ENCODE measurements around the gene OR1S1.
"Not testable (repeated sequence)": the region's sequence is repeated elsewhere in the genome, so short reads cannot be mapped to it uniquely, and the experiment has no call there.

Gene OR1S1

DNA sequence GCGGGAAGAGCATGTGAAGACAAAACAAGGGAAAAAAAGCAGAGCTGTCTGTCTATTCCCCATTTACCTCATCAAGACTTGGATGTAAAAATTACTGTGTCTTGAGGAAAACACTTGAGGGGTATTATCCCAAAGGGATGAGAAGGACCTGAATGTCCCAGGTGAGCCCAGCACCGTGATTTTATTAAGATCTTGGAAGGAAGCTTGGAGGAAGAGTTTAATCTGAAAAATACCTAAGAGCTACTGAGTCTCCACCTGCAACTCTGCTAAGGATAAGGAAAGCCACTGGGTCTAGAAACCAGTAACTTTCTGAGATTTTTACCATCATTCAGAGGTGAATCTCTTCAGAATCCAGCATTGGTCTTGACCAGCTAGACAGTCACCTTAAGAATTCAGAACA is at the start of gene OR1S1:
TSS of gene OR1S1 (plus strand) at position 301 of the 400 bp plus-strand sequence.
- DNase-seq (ENCODE audit: low read depth in 2 of 2): not testable (repeated sequence)

GRCh38 chr11:58164389-58164788 is 48.1 kb upstream of the OR1S1 start:
- no peak for DNase-seq (ENCODE audit: low read depth in 2 of 2)

GRCh38 chr11:58164990-58165389 is 47.5 kb upstream of the OR1S1 start:
- DNase-seq (ENCODE audit: low read depth in 2 of 2): no peak

DNA sequence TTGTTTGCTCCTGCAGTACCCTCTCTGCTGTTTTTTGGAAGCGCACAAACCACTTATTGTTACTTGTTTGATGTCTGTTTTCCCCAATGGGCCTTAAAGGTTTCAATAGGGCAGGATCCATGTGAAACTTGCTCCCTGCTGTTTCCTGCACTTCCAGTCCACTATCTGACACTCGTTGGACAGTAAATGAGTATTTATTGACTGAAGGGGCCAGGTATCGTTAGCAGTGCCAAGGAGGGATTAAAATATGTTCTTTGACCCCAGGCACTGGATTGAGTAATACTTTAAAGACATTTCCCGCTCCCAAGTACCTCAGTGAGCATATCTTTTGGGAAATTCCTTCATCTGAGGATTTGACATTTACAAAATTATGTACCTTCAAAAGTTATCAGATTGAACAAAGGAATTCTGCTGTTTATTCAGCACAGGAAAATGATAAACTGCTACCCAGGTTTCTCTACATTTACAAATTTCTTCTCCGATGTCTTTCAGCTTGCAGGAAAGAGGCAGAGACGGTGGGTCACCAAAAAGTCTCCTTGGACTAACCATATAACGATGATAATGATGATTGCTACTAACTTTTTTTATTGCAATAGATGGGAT is 46.9 kb upstream of the OR1S1 start:
- no peak for DNase-seq (ENCODE audit: low read depth in 2 of 2)

GRCh38 chr11:58177409-58178054 is 35.0 kb upstream of the OR1S1 start:
- no peak for DNase-seq (ENCODE audit: low read depth in 2 of 2)

- DNase-seq (ENCODE audit: low read depth in 2 of 2): no peak
Measured at GRCh38 chr11:58178444-58178843, 34.1 kb upstream of the OR1S1 start.

DNA sequence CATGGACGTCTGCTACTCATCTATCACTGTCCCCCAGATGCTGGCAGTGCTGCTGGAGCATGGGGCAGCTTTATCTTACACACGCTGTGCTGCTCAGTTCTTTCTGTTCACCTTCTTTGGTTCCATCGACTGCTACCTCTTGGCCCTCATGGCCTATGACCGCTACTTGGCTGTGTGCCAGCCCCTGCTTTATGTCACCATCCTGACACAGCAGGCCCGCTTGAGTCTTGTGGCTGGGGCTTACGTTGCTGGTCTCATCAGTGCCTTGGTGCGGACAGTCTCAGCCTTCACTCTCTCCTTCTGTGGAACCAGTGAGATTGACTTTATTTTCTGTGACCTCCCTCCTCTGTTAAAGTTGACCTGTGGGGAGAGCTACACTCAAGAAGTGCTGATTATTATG is 32.9 kb upstream of the OR1S1 start:
- DNase-seq (ENCODE audit: low read depth in 2 of 2): no peak

DNA sequence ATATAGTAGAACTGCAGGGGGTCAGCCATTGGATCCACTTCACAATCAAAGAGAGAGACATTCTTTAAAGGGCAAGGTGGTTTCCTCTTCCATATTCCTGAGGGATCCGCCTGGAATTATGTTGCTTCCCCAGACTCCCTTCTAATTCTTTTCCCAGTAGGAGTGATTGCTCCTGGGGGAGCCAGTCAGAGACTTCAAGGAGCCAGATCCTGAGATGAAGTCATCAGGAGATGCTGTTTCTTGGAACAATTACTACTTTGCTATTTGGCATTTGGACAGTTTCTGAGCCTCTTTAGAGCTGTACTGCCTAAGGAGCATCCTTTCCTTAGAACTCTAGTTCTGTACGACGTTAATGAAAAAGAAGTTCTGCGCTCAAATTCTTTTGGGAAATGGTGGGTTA is 25.6 kb upstream of the OR1S1 start:
- no peak for DNase-seq (ENCODE audit: low read depth in 2 of 2)

DNA sequence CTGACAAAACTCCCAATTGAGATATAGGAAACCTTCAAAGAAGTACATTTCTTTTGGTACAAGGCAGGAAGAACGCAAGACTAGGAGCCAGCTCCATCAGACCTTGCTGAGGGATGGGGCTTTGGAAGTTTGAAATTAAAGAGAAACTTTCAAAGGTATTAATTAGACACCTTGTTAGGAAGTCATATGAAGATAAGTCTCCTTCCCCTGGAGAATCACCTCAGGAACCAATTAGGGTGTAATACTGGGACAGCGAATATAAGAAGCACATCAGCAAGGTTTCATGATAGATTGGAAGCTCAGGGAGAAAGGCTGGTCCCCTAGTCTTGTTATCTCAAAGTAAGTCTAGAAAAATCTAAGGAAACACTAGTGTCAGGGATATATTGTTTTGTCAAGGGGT is 23.8 kb upstream of the OR1S1 start, which contains the start of gene OR9Q2:
TSS of gene OR9Q2 (plus strand) at position 301 of the 400 bp plus-strand sequence. CDS start 1,421 bp downstream, outside the sequence.
- no peak for DNase-seq (ENCODE audit: low read depth in 2 of 2)

DNA sequence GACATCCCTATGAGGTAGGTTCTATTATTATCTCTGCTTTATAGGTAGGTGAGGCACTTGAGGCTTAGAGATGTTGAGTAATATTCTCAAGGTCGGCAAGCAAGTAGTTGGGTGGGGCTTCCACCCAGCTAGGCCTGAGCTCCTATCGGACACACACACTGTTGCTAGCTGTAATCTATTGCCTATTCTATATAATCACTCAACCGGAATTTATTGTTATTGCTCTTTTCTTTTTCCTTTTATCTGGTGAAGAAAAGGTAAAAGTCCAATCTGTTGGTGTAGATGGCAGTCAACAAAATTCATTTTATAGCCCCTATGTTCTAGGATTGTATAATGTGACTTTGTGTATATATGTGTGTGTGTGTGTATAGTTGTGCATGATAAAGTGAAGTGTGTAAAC is 20.3 kb upstream of the OR1S1 start:
- no peak for DNase-seq (ENCODE audit: low read depth in 2 of 2)

DNA sequence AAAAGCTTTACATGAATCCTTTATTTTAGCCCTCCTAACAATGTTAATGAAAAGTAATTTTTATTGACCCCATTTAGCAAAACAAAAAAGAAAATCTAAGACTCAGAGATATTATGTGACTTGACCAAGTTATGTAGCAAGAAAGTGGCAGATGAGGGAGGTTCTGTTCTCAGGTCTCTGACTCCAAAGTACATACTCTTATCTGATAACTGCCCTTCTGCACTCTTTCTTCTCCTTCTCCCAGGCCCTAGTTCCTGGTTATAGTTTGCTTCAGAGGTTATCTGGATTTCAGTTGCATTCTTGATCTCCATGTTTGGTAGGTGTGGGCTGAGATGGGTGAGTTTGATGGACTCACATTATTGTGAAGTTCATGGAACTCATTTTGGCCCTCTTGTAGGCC is 19.1 kb upstream of the OR1S1 start:
- no peak for DNase-seq (ENCODE audit: low read depth in 2 of 2)

DNA sequence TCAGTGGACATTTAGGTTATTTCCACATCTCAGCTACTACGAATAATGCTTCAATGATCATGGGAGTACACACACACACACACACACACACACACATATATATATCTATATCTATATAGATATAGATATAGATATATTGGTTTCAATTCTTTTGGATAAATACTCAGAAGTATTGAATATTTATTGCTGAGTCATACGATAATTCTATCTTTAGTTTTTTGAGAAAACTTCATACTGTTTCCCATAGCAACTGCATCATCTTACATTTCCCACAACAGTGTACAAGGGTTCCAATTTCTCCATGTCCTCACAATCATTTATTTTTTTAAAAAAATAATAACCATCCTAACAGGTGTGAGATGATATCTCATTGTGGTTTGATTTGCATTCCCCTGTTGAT is 16.6 kb upstream of the OR1S1 start:
- no peak for DNase-seq (ENCODE audit: low read depth in 2 of 2)

DNA sequence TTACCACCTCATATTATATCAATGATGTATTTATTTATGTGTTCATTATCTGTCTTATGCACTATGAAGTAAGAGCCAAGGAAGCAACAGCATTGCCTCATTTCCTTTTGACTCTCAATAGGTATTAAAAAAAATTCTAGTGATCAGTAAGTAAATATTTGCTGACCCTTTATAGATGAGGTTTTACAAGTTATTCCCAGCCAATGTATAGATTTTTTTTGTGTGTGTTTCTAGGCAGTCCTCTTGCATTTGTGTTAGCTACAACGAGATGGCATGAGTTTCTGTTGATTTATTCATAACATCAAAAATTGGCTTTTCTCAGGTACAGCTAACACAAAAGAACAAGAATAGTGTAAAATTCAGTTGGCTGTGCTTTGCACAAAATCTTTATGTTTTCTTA is 13.2 kb upstream of the OR1S1 start:
- DNase-seq (ENCODE audit: low read depth in 2 of 2): no peak

GRCh38 chr11:58204042-58204441 is 8.5 kb upstream of the OR1S1 start, which contains the start of gene OR1S2:
TSS of gene OR1S2 (minus strand) at chr11:58204142. CDS start at chr11:58204142, 0 bp downstream.
- DNase-seq (ENCODE audit: low read depth in 2 of 2): no peak

DNA sequence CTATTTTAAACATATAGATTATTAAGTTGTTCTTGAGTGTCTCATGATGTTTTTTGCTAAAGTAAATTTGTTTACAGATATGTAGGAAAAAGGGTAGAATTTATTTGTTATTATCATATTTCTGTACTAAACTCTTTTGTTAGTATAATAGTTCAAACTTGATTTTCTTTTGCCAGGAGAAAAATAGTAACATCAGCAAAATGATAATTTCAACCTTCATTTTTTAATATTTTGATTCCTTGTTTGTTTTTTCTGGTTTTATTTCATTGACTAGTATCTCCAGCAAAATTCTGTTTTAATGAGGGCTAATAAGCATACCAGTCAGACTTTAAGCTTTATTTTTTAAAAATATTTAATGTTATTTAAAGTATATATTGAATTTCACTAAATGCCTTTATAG is 4.0 kb downstream of the OR1S1 start:
- no peak for DNase-seq (ENCODE audit: low read depth in 2 of 2)

- DNase-seq (ENCODE audit: low read depth in 2 of 2): no peak
Measured at GRCh38 chr11:58222721-58223120, 10.2 kb downstream of the OR1S1 start.

GRCh38 chr11:58227956-58228615 is 15.6 kb downstream of the OR1S1 start:
- no peak for DNase-seq (ENCODE audit: low read depth in 2 of 2)

DNA sequence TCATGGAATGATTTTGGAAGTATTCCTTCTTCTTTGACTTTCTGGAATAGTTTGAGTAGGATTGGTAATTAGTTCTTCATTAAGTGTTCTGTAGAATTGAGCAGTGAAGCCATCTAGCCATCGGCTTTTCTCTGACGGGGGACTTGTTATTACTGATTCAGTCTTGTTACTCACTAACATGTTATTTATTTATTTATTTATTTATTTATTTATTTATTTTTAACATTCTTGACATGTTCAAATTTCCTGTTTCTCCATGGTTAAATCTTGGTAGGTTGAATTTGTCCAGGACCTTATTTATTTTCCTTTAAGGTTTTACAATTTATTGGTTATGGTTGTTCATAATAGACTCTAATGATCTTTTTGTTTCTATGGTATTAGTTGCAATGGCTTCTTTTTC is 31.4 kb downstream of the OR1S1 start:
- DNase-seq (ENCODE audit: low read depth in 2 of 2): no peak

GRCh38 chr11:58254936-58255335 is 42.4 kb downstream of the OR1S1 start:
- no peak for DNase-seq (ENCODE audit: low read depth in 2 of 2)

- DNase-seq (ENCODE audit: low read depth in 2 of 2): no peak
Measured at GRCh38 chr11:58259983-58260382, 47.5 kb downstream of the OR1S1 start.
